HUDEP-2 (cell line): ENCODE measurements around the gene IL11.

ENCODE experiments used
- DNase-seq, 76 experiments: peaks; one replicate each; lab custom pipeline; 2025; ENCODE audit not compliant: unreplicated experiment in 76 of 76; lab: John Stamatoyannopoulos, UW

Gene IL11

GRCh38 chr19:55373993-55374757 lies 3.9 kb upstream of the IL11 start:
- DNase-seq, result no peak

GRCh38 chr19:55373306-55373992 lies 3.2 kb upstream of the IL11 start:
- DNase-seq, result no peak

GRCh38 chr19:55372316-55373081 lies 2.2 kb upstream of the IL11 start:
- DNase-seq, result no peak

- DNase-seq, result peak in 16 of 76 experiments; percentile 14 to 42 (median 20)
Observed at GRCh38 chr19:55369653-55370304, 484 bp downstream of the IL11 start.

GRCh38 chr19:55368701-55369563 lies 1.3 kb downstream of the IL11 start:
- peak in 39 of 76 experiments; percentile 14 to 80 (median 39) for DNase-seq

- no peak for DNase-seq
Observed at GRCh38 chr19:55368106-55368505, 2.2 kb downstream of the IL11 start.

GRCh38 chr19:55366790-55367189 lies 3.5 kb downstream of the IL11 start:
- no peak for DNase-seq

GRCh38 chr19:55365964-55366363 lies 4.3 kb downstream of the IL11 start:
- no peak for DNase-seq

- no peak for DNase-seq
Observed at GRCh38 chr19:55365245-55365644, 5.0 kb downstream of the IL11 start.

GRCh38 chr19:55362990-55363716 lies 7.1 kb downstream of the IL11 start, which contains the start of gene GARIN5B:
TSS of gene GARIN5B (minus strand) at chr19:55363260. CDS start at chr19:55363066, 194 bp downstream.
- no peak for DNase-seq

GRCh38 chr19:55362174-55362989 lies 7.9 kb downstream of the IL11 start:
- DNase-seq, result no peak

- no peak for DNase-seq
Observed at GRCh38 chr19:55360902-55361301, 9.4 kb downstream of the IL11 start.

- DNase-seq, result no peak
Observed at GRCh38 chr19:55358943-55359908, 11.0 kb downstream of the IL11 start.

- DNase-seq, result no peak
Observed at GRCh38 chr19:55358493-55358892, 11.8 kb downstream of the IL11 start.

- peak in 1 of 76 experiments; percentile 18 for DNase-seq
Observed at GRCh38 chr19:55355213-55355821, 14.9 kb downstream of the IL11 start.

GRCh38 chr19:55354698-55355212 lies 15.5 kb downstream of the IL11 start, which contains the start of gene COX6B2:
TSS of gene COX6B2 (minus strand) at chr19:55354719. CDS start at chr19:55354521, 198 bp downstream.
- peak in 2 of 76 experiments; percentile 19 to 28 for DNase-seq
